Measurements from ENCODE around the gene LYAR.
"Not testable (repeated sequence)": the region's sequence is repeated elsewhere in the genome, so short reads cannot be mapped to it uniquely, and the experiment has no call there.

Gene LYAR

DNA sequence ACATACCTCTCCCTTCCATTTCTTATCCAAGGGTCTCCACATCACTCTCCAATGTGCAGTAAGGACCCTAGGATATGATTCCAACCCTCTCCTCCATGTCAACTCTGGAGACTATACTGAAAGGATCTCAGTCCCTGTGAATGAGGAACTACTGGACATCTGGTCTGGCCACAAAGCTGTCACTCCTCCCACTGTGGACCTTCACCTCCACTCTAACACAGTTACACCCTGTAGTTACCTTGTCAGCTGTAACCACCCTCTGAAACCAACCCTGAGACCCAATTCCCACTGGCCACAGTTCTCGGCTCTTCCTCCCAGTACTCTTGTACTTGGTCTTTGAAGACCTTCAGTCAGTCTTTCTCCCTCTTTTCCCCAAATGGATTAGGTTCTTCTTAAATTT lies 44.8 kb downstream of the LYAR start:
- H3K4me3 ChIP-seq (ENCODE audit: low read depth, low read length): no peak overlapping the region
- DNase-seq (ENCODE audit: low read depth): no peak
- TF ChIP-seq, protein P1, sequence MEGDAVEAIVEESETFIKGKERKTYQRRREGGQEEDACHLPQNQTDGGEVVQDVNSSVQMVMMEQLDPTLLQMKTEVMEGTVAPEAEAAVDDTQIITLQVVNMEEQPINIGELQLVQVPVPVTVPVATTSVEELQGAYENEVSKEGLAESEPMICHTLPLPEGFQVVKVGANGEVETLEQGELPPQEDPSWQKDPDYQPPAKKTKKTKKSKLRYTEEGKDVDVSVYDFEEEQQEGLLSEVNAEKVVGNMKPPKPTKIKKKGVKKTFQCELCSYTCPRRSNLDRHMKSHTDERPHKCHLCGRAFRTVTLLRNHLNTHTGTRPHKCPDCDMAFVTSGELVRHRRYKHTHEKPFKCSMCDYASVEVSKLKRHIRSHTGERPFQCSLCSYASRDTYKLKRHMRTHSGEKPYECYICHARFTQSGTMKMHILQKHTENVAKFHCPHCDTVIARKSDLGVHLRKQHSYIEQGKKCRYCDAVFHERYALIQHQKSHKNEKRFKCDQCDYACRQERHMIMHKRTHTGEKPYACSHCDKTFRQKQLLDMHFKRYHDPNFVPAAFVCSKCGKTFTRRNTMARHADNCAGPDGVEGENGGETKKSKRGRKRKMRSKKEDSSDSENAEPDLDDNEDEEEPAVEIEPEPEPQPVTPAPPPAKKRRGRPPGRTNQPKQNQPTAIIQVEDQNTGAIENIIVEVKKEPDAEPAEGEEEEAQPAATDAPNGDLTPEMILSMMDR (IDR thresholded peaks at IDR 0.05; ENCODE audit: insufficient read depth, low read depth, low read length, missing control alignments): no peak

DNA sequence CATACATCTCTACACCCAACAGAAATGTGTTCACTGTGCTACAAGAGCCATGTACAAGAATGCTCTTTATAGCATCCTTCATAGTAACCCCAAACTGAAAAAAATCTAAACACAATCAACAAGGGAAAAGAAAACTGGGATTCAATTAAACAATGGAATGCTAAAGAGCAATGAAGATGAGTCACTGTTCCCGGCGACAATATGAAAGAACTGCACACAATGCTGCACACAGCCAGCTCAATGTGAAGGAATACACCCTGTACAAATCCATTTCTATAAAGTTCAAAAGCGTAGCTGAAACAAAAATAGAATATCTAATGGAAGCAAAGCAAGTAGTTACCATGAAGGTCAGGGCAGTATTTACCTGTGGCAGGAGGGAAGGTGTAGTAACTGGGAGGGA lies 50.4 kb downstream of the LYAR start:
- DNase-seq (ENCODE audit: low read depth); H3K4me3 ChIP-seq (ENCODE audit: low read depth, low read length): not testable (repeated sequence)

DNA sequence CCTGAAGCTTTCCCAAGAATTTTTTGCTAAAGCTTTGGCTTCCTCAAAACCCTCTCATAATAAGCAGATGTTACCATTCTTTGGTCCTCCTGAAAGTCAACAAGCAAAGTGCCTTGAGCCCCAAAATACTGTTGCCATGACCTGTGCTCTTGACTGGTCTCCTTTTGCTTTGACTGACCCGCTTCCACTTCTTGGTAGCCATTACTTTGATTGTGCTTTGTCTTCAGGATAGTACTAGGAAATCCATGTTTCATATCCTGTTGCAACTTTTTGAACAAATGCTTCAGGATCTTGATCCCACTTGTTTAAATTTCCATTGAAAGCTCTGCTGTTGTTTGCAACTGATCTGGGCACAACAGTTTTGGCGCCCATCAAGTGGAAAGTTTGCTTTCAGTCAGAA lies 56.3 kb downstream of the LYAR start:
- TF ChIP-seq, protein P1 (IDR thresholded peaks at IDR 0.05; ENCODE audit: insufficient read depth, low read depth, low read length, missing control alignments): no peak
- no peak for DNase-seq (ENCODE audit: low read depth)
- H3K4me3 ChIP-seq (ENCODE audit: low read depth, low read length): no peak overlapping the region

DNA sequence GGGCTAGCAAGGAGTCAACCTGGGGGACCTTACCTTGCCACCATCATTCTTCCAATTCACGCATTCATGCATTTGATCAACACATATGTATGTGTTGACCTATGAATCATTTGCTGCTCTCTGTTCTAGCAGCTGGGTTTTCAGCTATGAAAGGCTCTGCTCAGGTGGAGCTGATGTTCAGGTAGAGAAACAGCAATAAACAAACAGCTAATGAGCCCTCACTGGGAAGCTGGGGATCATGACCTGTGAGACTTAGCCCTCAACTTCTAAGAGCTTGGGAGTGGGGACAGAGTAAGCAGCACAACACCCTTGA lies 61.6 kb downstream of the LYAR start:
- DNase-seq (ENCODE audit: low read depth): no peak
- H3K4me3 ChIP-seq (ENCODE audit: low read depth, low read length): no peak overlapping the region
- TF ChIP-seq, protein P1 (IDR thresholded peaks at IDR 0.05; ENCODE audit: insufficient read depth, low read depth, low read length, missing control alignments): no peak

DNA sequence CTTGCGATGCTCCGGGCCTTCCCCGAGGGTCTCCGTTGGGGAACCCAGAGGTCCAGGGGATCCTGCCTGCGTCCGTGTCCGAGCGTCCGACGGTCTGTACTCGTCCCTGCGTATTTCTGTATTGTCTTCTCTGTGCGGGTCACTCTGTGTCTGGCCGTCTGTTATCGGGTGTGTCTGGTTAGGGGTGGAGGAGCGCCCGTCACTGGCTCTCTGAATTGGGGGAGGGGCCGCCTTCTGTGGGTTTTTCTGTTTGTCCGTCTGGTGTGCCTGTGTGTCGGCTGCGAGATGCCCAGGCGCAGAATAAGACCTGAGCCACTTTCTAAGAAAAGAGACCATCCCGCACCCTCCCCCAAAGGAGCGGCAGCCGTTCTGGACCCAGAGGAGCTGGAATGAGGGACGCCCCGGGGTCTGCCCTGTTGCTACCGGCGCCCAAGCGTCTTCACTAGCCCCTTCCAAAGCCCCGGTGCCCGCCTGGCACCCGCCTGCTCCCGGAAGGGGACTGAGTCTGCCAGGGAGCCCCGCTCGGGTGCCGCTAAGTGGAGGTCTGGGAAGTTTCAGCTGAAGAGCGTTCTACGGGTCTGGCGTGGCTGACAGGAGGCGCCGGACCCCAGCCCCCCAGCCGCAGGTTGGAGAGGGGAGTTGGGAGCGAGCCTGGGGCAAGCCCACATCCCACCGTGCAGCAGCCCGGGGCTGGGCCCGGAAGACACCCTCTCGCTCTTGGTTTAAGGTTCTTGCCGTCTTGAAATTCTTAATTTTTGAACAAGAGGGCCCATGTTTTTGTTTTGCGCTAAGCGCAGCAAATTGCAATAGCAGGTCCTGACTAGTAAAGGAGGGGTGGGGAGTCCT lies 62.2 kb downstream of the LYAR start:
- no peak overlapping the region for H3K4me3 ChIP-seq (ENCODE audit: low read depth, low read length)
- TF ChIP-seq, protein P1 (IDR thresholded peaks at IDR 0.05; ENCODE audit: insufficient read depth, low read depth, low read length, missing control alignments): no peak
- DNase-seq (ENCODE audit: low read depth): no peak

DNA sequence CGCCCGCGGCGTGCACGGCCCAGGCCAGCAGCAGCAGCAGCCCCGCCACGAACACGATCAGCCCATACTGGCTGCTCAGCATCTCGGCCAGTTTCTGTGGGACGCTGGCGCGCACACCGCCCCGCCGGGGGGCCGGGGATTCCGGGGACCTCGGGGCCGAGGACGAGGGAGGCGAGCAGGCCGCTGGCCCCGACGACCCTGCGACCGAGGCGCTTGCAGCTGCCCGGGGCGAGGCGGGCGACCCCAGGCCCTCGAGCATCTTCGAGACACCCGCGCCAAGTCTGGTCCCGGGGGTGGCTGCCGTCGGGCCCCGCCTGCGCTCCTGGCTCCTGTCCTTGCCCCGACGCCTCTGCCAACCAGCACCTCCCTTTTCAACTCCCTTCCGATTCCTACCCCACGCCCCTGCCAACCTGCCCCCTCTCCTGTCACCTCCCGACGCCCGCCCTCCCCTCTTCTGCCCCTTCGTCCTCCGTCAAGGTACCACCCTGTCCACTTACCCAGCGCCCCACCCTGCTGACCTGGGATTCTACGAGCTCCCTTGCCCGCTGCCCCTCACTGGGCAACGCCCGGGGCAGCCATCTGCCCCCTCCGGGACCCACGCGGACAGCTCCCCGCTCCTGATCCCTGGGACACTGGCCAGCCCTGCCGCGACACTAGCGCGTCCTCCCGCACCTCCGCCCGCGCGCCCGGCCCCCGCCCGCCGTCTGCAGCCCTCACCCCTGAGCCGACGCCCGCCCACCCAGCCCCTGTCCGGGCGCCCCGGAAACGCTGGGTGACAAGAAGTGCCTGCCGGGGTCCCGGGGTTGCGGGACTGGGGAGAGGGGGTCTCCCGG lies 63.1 kb downstream of the LYAR start, which contains the start of gene OTOP1:
TSS of gene OTOP1 (minus strand) at position 324 of the 833 bp plus-strand sequence. CDS start at position 259, 65 bp downstream.
- DNase-seq (ENCODE audit: low read depth): no peak
- TF ChIP-seq, protein P1 (IDR thresholded peaks at IDR 0.05; ENCODE audit: insufficient read depth, low read depth, low read length, missing control alignments): no peak
- H3K4me3 ChIP-seq (ENCODE audit: low read depth, low read length): no peak within 1 kb of the TSS

DNA sequence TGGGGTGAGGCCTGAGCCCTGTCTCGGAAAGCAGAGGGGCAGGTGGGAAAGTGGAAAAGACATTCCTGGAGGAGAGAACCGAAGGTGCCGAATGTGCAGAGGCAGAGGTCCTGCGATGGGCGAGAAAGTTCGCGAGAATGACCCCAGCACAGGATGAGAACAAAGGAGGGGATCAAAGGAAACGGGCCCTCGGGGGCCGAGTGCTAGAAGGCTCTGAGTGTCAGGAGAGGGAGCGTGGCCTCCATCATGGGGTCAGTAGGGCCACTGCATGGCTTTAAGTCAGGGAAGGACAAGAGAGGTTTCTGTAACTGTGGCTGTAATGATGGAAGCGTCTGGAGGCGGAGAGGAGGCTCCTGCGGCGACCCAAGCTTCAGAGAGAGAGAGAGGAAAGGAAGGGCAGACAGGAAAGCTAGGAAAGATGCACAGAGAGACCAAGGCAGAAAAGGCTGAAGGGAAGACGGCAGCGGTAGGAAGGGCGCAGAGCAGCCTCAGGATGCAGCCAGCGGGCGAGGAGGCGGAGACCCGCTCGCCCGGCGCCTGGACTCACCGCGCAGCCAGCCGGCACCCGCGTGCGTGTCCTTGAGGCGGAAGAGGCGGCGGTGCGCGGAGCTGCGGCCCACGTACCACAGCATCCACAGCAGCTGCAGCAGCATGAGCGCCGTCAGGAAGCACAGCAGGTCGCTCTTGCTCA lies 63.9 kb downstream of the LYAR start:
- no peak for DNase-seq (ENCODE audit: low read depth)
- TF ChIP-seq, protein P1 (IDR thresholded peaks at IDR 0.05; ENCODE audit: insufficient read depth, low read depth, low read length, missing control alignments): no peak
- H3K4me3 ChIP-seq (ENCODE audit: low read depth, low read length): no peak overlapping the region

Measured in GM12865 (cell line).